NB4 (cell line): ENCODE results near the gene EPHA1.
A peak's percentile ranks its signal among the peaks of the same experiment; 100 is the strongest.

Experiments
- DNase-seq: peaks from one replicate; pipeline ENCODE4 v3.0.0; 2010; ENCODE audit warnings: low read depth
- H3K4me3 ChIP-seq: one replicate; pipeline ENCODE4 v1.5.1; 2011; ENCODE audit warnings: mild to moderate bottlenecking, low read depth, low read length, moderate library complexity
- CTCF ChIP-seq: IDR thresholded peaks from one replicate; pipeline ENCODE4 v1.5.1; 2012; ENCODE audit warnings: low read depth, low read length
- MAX ChIP-seq: IDR thresholded peaks from 2 replicates; pipeline ENCODE4 v1.6.1; 2011; ENCODE audit warnings: low read depth, low read length
- MYC ChIP-seq: IDR thresholded peaks from 2 replicates; pipeline ENCODE4 v1.6.1; 2011; ENCODE audit warnings: low read depth, low read length
- POLR2A ChIP-seq: IDR thresholded peaks from 2 replicates; pipeline ENCODE4 v1.6.1; 2011; ENCODE audit warnings: mild to moderate bottlenecking; ENCODE audit not compliant: insufficient read length; ENCODE audit errors: extremely low read depth

EPHA1 gene

GRCh38 chr7:143347950-143348349 lies 60.7 kb downstream of the EPHA1 start:
- TF ChIP-seq MYC (no peak), CTCF (no peak), MAX (no peak)
- no peak for DNase-seq
- no peak overlapping the region for H3K4me3 ChIP-seq

- TF ChIP-seq CTCF (no peak), MAX (no peak), MYC (no peak), POLR2A (no peak)
- no peak overlapping the region for H3K4me3 ChIP-seq
- no peak for DNase-seq
Measured at GRCh38 chr7:143346018-143346417, 62.6 kb downstream of the EPHA1 start.

GRCh38 chr7:143345428-143345900 lies 63.2 kb downstream of the EPHA1 start:
- peak; percentile 42 for TF ChIP-seq CTCF
- no peak for TF ChIP-seq MAX
- DNase-seq = peak; percentile 66
- H3K4me3 ChIP-seq = no peak overlapping the region

- no peak overlapping the region for H3K4me3 ChIP-seq
- no peak for DNase-seq
Measured at GRCh38 chr7:143343596-143343995, 65.1 kb downstream of the EPHA1 start.

GRCh38 chr7:143341842-143342241 lies 66.8 kb downstream of the EPHA1 start:
- TF ChIP-seq MYC = no peak
- no peak for TF ChIP-seq MAX
- TF ChIP-seq CTCF = no peak
- TF ChIP-seq POLR2A = no peak
- DNase-seq = no peak
- H3K4me3 ChIP-seq = no peak overlapping the region

More at GRCh38 chr7:143343596-143343995, 65.1 kb downstream of the EPHA1 start:
- no peak for TF ChIP-seq MAX
